ENCODE data around the gene METTL22. TPM values are rescaled to one million over a fixed set of nuclear protein-coding genes. Genes with fewer than 3 reads are reported as not detected.

METTL22 gene
- total RNA-seq, 3 donors from 2014 or later = 24.1 to 41.0 (median 30.8) TPM

DNA sequence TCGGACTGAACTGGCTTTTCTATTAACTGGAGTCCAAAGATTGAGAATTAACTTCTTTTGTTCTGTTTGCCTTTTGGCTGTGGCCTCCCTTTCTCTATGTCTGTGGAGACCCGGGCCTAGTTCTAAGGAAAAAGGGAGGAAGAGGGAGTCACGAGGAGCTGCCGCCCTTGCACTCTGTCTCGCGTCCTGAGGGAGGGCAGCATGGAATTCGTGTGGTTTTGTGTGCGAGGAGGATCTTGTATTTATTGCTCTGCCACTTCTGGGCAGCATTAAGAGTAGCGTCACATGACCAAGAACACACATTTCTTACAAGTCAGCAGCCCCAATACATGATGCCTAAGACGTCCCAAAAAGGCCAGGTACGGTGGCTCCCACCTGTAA, 23.6 kb downstream of the METTL22 start:
- Histone ChIP-seq H3K4me1 (ENCODE audit: low read depth) (no peaks in the 10 kb centered on the region), H3K9me3 (no peaks in the 10 kb centered on the region), H3K4me3 (no peak overlapping the region), H3K36me3 (ENCODE audit: low read depth) (peaks cover 12% of the 10 kb centered on the region)
- intact Hi-C loops (cut with DNase I, micrococcal nuclease) = no loop called here
- DNase-seq = no peak
- no peak for ATAC-seq
- no peak for TF ChIP-seq CTCF (IDR thresholded peaks at IDR 0.05)

DNA sequence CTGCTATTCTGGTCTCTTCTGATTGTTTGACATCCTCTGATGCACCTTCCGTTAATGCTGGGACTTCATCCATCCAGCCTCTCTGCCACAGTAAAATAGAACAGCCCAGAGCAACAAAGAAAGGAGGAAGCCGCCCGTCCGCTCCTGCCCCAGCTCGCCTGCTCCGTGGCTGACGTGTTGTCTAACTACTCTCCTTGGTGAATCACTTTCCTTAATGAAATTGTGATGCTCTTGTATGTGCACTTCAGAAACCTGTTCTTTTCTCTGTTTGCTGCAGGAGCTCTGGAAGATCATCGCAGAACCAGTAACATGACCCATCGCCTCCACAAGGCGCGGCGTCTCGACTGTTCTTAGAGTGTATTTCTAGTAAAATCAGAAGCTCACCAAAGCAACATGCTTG, 24.3 kb downstream of the METTL22 start:
- peaks cover 12% of the 10 kb centered on the region for H3K36me3 ChIP-seq (ENCODE audit: low read depth)
- DNase-seq = no peak
- H3K9me3 ChIP-seq = no peaks in the 10 kb centered on the region
- TF ChIP-seq CTCF (IDR thresholded peaks at IDR 0.05) = no peak
- no peaks in the 10 kb centered on the region for H3K4me1 ChIP-seq (ENCODE audit: low read depth)
- no peak for ATAC-seq
- intact Hi-C loops (cut with DNase I, micrococcal nuclease) = no loop called here
- H3K4me3 ChIP-seq = no peak overlapping the region

DNA sequence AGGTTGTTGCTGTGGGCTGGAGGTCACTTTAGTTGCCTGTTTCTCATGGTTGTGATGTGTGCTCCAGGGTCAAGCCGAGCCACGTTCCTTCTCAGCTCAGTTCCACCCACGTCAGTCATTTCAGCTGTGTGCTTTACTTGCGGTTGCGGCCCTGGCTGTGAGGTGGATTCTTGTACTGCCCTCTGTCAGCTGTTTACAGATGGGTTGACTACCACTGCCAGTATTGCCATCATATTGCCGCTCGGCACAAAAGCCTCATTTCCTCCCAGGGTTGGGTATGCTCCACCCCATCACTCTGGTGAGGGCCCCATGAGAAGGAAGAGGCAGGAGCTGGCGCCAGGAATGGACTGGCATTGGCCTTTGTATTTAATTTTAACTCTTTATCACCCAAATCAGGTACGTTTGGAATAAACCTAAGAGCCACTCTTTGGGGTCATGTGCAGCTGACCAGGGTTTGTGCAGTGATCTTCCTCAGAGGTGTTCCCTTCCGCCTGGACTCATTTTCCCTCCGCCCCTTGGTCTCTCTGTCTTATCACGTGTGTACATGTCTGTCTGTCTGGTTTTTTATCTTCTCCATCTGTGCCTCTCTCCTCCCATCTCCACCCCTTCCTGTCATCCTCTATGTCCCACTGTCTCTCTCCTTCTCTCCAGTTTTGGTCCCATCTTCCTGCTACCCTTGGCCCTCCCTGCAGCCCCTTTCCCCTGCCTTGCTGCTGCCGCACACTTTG, 25.0 kb downstream of the METTL22 start:
- ATAC-seq (no peak), DNase-seq (no peak)
- no peak overlapping the region for H3K4me3 ChIP-seq
- peaks cover 12% of the 10 kb centered on the region for H3K36me3 ChIP-seq (ENCODE audit: low read depth)
- H3K9me3 ChIP-seq = no peaks in the 10 kb centered on the region
- no peak for TF ChIP-seq CTCF (IDR thresholded peaks at IDR 0.05)
- intact Hi-C loops (cut with DNase I, micrococcal nuclease) = no loop called here
- H3K4me1 ChIP-seq (ENCODE audit: low read depth) = no peaks in the 10 kb centered on the region

DNA sequence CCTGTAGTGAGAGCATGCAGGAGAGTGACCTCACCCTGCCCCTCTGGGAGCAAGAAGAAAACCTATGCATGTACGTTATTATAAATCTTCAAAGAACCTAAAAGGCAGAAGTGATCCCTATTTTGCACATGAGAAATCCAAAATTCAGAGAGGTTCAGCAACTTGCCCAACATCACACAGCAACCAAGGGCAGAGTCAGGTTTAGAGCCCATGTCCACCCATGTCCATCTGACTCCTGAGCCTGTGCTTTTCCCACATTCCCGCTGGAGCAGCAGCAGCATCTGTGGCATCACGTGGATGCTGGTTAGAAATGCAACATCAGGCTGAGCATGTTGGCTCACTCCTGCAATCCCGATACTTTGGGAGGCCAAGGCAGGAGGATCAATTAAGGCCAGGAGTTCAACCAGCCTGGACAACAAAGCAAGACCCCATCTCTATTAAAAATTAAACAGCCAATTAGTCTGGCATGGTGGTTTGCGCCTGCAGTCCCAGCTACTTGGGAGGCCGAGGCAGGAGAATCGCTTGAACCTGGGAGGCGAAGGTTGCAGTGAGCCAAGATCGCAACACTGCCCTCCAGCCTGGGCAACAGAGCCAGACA, 26.3 kb downstream of the METTL22 start:
- Histone ChIP-seq H3K4me1 (ENCODE audit: low read depth) (no peaks in the 10 kb centered on the region), H3K9me3 (no peaks in the 10 kb centered on the region), H3K36me3 (ENCODE audit: low read depth) (peaks cover 10% of the 10 kb centered on the region), H3K4me3 (no peak overlapping the region)
- no peak for DNase-seq
- TF ChIP-seq CTCF (IDR thresholded peaks at IDR 0.05) = no peak
- intact Hi-C loops (cut with DNase I, micrococcal nuclease) = no loop called here
- ATAC-seq = no peak

- DNase-seq (no peak), ATAC-seq (no peak)
- Histone ChIP-seq H3K4me3 (no peak overlapping the region), H3K36me3 (ENCODE audit: low read depth) (peaks cover 10% of the 10 kb centered on the region), H3K9me3 (no peaks in the 10 kb centered on the region), H3K4me1 (ENCODE audit: low read depth) (no peaks in the 10 kb centered on the region)
- intact Hi-C loops (cut with DNase I, micrococcal nuclease) = no loop called here
- no peak for TF ChIP-seq CTCF (IDR thresholded peaks at IDR 0.05)
Measured at GRCh38 chr16:8648877-8649276, 27.4 kb downstream of the METTL22 start.
